Measurements from ENCODE around the gene LRRC75A. TPM values are rescaled to one million over a fixed set of nuclear protein-coding genes. Genes with fewer than 3 reads are reported as not detected.

The LRRC75A gene
- total and polyA plus RNA-seq, 2 of the 13 experiments (the other 11 are each of a cell fraction or from before 2014, with no cell fraction given): 0.03 TPM; not detected in 1

GRCh38 chr17:16521070-16521727 lies 29.2 kb upstream of the LRRC75A start (continued):
- TF ChIP-seq, protein P1, sequence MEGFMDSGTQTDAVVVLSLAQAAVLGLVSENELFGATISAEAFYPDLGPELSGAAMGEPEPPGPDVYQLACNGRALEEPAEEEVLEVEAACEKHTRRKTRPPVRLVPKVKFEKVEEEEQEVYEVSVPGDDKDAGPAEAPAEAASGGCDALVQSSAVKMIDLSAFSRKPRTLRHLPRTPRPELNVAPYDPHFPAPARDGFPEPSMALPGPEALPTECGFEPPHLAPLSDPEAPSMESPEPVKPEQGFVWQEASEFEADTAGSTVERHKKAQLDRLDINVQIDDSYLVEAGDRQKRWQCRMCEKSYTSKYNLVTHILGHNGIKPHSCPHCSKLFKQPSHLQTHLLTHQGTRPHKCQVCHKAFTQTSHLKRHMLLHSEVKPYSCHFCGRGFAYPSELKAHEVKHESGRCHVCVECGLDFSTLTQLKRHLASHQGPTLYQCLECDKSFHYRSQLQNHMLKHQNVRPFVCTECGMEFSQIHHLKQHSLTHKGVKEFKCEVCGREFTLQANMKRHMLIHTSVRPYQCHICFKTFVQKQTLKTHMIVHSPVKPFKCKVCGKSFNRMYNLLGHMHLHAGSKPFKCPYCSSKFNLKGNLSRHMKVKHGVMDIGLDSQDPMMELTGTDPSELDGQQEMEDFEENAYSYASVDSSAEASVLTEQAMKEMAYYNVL (CRISPR knock-in tag; IDR thresholded peaks at IDR 0.05; ENCODE audit: borderline replicate concordance): no peak
- TF ChIP-seq ZNF644 (CRISPR knock-in tag; IDR thresholded peaks at IDR 0.05; ENCODE audit: low read depth): no peak
- no peak for TF ChIP-seq ZSCAN12 (CRISPR knock-in tag; IDR thresholded peaks at IDR 0.05)
- no peak for TF ChIP-seq RBFOX2 (IDR thresholded peaks at IDR 0.05; ENCODE audit: low read depth, low read length)
- TF ChIP-seq ZNF33A (CRISPR knock-in tag; IDR thresholded peaks at IDR 0.05; ENCODE audit: borderline replicate concordance): no peak
- no peak for TF ChIP-seq ZFP62 (CRISPR knock-in tag; IDR thresholded peaks at IDR 0.05)
- TF ChIP-seq, protein P2, sequence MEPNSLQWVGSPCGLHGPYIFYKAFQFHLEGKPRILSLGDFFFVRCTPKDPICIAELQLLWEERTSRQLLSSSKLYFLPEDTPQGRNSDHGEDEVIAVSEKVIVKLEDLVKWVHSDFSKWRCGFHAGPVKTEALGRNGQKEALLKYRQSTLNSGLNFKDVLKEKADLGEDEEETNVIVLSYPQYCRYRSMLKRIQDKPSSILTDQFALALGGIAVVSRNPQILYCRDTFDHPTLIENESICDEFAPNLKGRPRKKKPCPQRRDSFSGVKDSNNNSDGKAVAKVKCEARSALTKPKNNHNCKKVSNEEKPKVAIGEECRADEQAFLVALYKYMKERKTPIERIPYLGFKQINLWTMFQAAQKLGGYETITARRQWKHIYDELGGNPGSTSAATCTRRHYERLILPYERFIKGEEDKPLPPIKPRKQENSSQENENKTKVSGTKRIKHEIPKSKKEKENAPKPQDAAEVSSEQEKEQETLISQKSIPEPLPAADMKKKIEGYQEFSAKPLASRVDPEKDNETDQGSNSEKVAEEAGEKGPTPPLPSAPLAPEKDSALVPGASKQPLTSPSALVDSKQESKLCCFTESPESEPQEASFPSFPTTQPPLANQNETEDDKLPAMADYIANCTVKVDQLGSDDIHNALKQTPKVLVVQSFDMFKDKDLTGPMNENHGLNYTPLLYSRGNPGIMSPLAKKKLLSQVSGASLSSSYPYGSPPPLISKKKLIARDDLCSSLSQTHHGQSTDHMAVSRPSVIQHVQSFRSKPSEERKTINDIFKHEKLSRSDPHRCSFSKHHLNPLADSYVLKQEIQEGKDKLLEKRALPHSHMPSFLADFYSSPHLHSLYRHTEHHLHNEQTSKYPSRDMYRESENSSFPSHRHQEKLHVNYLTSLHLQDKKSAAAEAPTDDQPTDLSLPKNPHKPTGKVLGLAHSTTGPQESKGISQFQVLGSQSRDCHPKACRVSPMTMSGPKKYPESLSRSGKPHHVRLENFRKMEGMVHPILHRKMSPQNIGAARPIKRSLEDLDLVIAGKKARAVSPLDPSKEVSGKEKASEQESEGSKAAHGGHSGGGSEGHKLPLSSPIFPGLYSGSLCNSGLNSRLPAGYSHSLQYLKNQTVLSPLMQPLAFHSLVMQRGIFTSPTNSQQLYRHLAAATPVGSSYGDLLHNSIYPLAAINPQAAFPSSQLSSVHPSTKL (CRISPR knock-in tag; IDR thresholded peaks at IDR 0.05): peak; percentile 56; the same call in 1 of the 2 replicates
- TF ChIP-seq ZBTB3 (CRISPR knock-in tag; IDR thresholded peaks at IDR 0.05; ENCODE audit: borderline replicate concordance, low read depth): no peak
- TF ChIP-seq, protein P3, sequence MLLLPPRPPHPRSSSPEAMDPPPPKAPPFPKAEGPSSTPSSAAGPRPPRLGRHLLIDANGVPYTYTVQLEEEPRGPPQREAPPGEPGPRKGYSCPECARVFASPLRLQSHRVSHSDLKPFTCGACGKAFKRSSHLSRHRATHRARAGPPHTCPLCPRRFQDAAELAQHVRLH (CRISPR knock-in tag; IDR thresholded peaks at IDR 0.05; ENCODE audit: borderline replicate concordance, low read depth): peak; percentile 54; the same call in 1 of the 2 replicates
- TF ChIP-seq ZNF713 (CRISPR knock-in tag; IDR thresholded peaks at IDR 0.05): no peak
- peak; percentile 57; the same call in 1 of the 2 replicates for TF ChIP-seq IRF2 (CRISPR knock-in tag; IDR thresholded peaks at IDR 0.05)
- TF ChIP-seq HNF4A (CRISPR knock-in tag; IDR thresholded peaks at IDR 0.05): peak; percentile 44; the same call in 1 of the 2 replicates
- TF ChIP-seq KLF6 (CRISPR knock-in tag; IDR thresholded peaks at IDR 0.05): no peak
- TF ChIP-seq, protein P4, sequence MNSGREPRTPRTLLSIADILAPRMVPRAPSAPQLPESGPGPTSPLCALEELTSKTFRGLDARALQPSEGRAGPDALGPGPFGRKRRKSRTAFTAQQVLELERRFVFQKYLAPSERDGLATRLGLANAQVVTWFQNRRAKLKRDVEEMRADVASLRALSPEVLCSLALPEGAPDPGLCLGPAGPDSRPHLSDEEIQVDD (CRISPR knock-in tag; IDR thresholded peaks at IDR 0.05; ENCODE audit: borderline replicate concordance): no peak
- TF ChIP-seq NCOA5 (CRISPR knock-in tag; IDR thresholded peaks at IDR 0.05): no peak
- no peak for TF ChIP-seq BRCA1 (CRISPR knock-in tag; IDR thresholded peaks at IDR 0.05)
- no peak for TF ChIP-seq ONECUT2 (CRISPR knock-in tag; IDR thresholded peaks at IDR 0.05)
- no peak for TF ChIP-seq TFE3 (CRISPR knock-in tag; IDR thresholded peaks at IDR 0.05)
- TF ChIP-seq KLF9 (CRISPR knock-in tag; IDR thresholded peaks at IDR 0.05; ENCODE audit: low read depth): no peak
- TF ChIP-seq GATAD1 (CRISPR knock-in tag; IDR thresholded peaks at IDR 0.05): 0 out of 2 replicates have a peak, but pooled peaks have one; percentile 18
- TF ChIP-seq, protein P5, sequence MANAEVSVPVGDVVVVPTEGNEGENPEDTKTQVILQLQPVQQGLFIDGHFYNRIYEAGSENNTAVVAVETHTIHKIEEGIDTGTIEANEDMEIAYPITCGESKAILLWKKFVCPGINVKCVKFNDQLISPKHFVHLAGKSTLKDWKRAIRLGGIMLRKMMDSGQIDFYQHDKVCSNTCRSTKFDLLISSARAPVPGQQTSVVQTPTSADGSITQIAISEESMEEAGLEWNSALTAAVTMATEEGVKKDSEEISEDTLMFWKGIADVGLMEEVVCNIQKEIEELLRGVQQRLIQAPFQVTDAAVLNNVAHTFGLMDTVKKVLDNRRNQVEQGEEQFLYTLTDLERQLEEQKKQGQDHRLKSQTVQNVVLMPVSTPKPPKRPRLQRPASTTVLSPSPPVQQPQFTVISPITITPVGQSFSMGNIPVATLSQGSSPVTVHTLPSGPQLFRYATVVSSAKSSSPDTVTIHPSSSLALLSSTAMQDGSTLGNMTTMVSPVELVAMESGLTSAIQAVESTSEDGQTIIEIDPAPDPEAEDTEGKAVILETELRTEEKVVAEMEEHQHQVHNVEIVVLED (CRISPR knock-in tag; IDR thresholded peaks at IDR 0.05; ENCODE audit: borderline replicate concordance): no peak; the same call in 1 of the 2 replicates
